Bronchial epithelial cell (primary cell): ENCODE results near the gene PRKCB. TPM values are rescaled to one million over a fixed set of nuclear protein-coding genes. Genes with fewer than 3 reads are reported as not detected.

Source experiments
- DNase-seq: peaks from one replicate; pipeline ENCODE4 v3.0.0-alpha.2; 2010; ENCODE audit warnings: low read depth
- FAIRE-seq: peaks from 2 replicates; lab custom pipeline; 2011; peaks lifted over from hg19 to GRCh38; lab: Jason Lieb, UNC
- H3K27me3 ChIP-seq: 2 replicates; pipeline ENCODE4 v1.5.1; 2011; ENCODE audit warnings: low read length; ENCODE audit not compliant: control insufficient read depth, insufficient read depth
- H3K36me3 ChIP-seq: 2 replicates; pipeline ENCODE4 v1.5.1; 2011; ENCODE audit warnings: low read length; ENCODE audit not compliant: control insufficient read depth, insufficient read depth
- H3K4me3 ChIP-seq: 2 replicates; pipeline ENCODE4 v1.5.1; 2011; ENCODE audit warnings: mild to moderate bottlenecking, low read depth, low read length, control low read depth
- CTCF ChIP-seq: IDR thresholded peaks from 2 replicates; pipeline ENCODE4 v1.5.1; 2011; ENCODE audit warnings: mild to moderate bottlenecking, moderate library complexity, low read length, control low read depth, inconsistent platforms; ENCODE audit not compliant: insufficient read depth, severe bottlenecking
- total RNA-seq: library from RNA; depleted of rRNA; stranded (reverse); fragments of >200 nt; gene quantifications from 2 replicates; pipeline ENCODE4 v1.2.1, GENCODE V29; 2014

The PRKCB gene
- total RNA-seq, 1 donor from 2014 or later, result not detected

DNA sequence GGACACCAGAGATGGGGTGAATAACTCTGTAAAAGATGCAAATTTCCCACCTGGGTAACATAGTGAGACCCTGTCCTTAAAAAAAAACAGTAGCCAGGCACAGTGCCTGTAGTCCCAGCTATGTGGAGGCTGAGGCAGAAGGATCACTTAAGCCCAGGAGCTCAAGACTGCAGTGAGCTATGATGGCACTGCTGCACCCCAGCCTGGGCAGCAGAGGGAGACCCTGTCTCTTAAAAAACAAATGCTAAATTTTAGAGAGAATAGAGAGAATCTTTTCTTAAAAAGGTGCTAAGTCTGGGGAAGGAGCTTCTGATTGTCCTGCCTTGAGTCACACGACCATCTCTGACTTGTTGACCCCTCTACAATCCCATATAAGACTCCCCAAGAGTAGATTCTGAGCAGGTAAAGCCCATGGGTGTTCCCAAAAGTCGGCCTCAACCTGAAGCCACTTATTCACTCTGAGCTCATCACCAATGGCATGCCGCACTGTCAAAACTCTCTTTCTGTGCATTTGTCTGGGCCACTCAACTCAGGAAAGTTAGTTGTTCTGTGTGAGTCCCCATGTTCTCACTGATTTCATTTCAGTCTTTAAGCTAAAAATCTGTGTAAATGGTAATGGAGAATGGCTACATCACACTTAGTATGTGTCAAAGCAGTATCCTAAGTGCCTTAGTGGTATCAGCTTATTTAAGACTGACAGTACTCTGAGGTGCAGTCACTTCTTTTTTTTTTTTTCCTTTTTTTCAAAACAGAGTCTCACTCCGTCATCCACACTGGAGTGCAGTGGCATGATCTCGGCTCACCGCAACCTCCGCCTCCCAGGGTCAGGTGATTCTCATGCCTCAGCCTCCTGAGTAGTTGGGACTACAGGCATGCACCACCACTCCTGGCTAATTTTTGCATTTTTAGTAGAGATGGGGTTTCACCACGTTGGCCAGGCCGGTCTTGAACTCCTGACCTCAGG, 41.6 kb downstream of the PRKCB start:
- TF ChIP-seq CTCF, result no peak
- FAIRE-seq, result no peak
- Histone ChIP-seq H3K4me3 (no peak overlapping the region), H3K36me3 (no peaks in the 10 kb centered on the region), H3K27me3 (no peaks in the 10 kb centered on the region)
- DNase-seq, result no peak

DNA sequence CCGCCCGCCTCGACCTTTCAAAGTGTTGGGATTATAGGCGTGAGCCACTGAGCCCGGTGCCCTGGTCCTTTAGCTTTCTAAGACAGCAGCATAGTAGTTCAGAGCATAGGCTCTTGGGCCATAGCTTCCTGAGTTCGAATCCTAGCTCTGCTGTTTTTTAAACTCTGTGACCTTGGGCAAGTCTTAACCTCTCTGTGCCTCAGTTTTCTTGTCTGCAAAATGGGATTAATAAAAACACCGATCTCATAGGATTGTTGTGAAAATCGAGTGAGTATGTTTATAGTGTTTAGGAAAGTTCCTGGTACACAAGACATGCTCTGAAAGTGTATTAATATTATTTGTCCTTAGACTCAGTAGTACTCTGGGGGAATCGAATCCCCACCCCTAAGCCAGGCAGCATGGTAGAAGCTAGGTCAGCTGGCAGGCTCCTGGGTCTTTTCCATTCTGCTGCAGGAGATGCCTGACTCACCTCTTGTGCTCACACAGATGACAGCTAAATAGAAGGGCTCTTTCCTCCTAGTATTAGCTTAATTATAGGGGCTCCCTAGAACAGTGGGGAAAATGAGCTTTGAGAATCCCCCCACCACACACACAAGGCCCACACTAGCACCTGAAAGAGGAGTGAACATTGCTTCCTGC, 44.1 kb downstream of the PRKCB start:
- Histone ChIP-seq H3K36me3 (no peaks in the 10 kb centered on the region), H3K4me3 (no peak overlapping the region), H3K27me3 (no peaks in the 10 kb centered on the region)
- FAIRE-seq (no peak), DNase-seq (no peak)
- TF ChIP-seq CTCF, result no peak

DNA sequence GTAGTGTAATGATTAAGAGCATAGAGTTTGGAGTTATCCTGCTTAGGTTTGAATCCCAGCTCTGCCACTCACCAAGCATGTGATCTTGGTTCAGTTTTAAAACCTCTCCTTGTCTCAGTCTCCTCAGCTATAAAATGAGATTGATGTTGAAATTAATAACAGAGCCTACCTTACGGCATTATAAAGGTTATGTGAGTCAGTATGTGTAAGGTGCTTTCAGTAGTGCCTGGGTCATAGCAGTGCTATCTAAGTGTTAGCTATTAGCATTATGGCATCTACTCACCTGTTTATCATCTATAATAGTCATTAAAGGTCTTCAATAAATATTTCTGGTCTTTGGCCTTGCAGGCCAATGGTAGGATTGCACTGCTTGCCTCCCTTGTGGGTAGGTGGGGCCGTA, 53.4 kb downstream of the PRKCB start:
- DNase-seq (no peak), FAIRE-seq (no peak)
- Histone ChIP-seq H3K4me3 (no peak overlapping the region), H3K27me3 (no peaks in the 10 kb centered on the region), H3K36me3 (no peaks in the 10 kb centered on the region)
- no peak for TF ChIP-seq CTCF

DNA sequence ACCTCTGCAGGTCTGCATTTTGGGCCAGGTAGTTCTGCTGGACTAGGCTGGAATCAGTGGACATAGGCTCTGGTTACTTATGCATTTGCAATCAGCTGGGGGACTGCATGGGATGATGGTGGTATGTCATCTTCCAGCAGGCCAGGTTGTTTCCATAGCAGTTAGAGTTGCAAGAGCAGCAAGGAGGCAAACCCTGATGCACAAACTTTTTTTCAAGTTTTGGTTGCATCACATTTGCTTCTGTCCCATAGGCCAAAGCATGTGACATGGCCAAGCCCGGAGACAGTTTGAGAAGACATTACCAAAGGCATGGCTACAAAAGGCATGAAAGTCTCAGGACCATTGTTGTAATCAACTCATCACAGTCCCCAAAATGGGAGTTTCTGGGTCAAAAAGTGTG, 58.2 kb downstream of the PRKCB start:
- peak; percentile 23 for FAIRE-seq

GRCh38 chr16:23895052-23895451, 59.3 kb downstream of the PRKCB start:
- no peaks in the 10 kb centered on the region for H3K36me3 ChIP-seq
- no peak for FAIRE-seq
- H3K27me3 ChIP-seq, result no peaks in the 10 kb centered on the region
- no peak overlapping the region for H3K4me3 ChIP-seq
- no peak for DNase-seq
- no peak for TF ChIP-seq CTCF

More for the DNA sequence above, 58.2 kb downstream of the PRKCB start:
- H3K36me3 ChIP-seq, result no peaks in the 10 kb centered on the region
- no peak overlapping the region for H3K4me3 ChIP-seq
- H3K27me3 ChIP-seq, result no peaks in the 10 kb centered on the region
- DNase-seq, result no peak
- TF ChIP-seq CTCF, result no peak
